Ovary (tissue), 3 donors: ENCODE measurements around the gene EML6.

Source experiments
- CTCF ChIP-seq, 3 donors: fragments of 450-650 bp in 2 of 3; fragments of 200-600 bp in 1 of 3; IDR thresholded peaks; one replicate each; pipeline versions ENCODE4 v1.5.1 to v1.8.0; 2016 to 2022; ENCODE audit warnings: antibody characterized with exemption in 3 of 3, mild to moderate bottlenecking in 1 of 3
- EP300 ChIP-seq: sonication (generic); formaldehyde crosslinking; IDR thresholded peaks from one replicate; pipeline ENCODE4 v1.6.1; 2017; ENCODE audit warnings: antibody characterized with exemption
- POLR2A ChIP-seq: fragments of 450-650 bp; IDR thresholded peaks from one replicate; pipeline ENCODE4 v1.6.1; 2017; ENCODE audit warnings: antibody characterized with exemption, mild to moderate bottlenecking, moderate library complexity
- donor health status: DM: no; HTN: no; CAD: no.

- TF ChIP-seq CTCF (IDR thresholded peaks at IDR 0.05): no peak
- TF ChIP-seq POLR2A: no peak
- no peak for TF ChIP-seq EP300
Observed at GRCh38 chr2:54767921-54768320, 44.5 kb downstream of the EML6 start.
